ENCODE results near the gene DNASE1L1.

- TF ChIP-seq POLR2AphosphoS5 (IDR thresholded peaks at IDR 0.05) (no peak), CTCF (IDR thresholded peaks at IDR 0.05) (no peak), POLR2A (IDR thresholded peaks at IDR 0.05) (no peak)
These were observed 314 bp downstream of the DNASE1L1 start for GRCh38 chrX:154408659-154409221.

Measured in stomach (tissue), 4 donors.